ENCODE measurements around the gene XKRX. TPM values are rescaled to one million over a fixed set of nuclear protein-coding genes. Genes with fewer than 3 reads are reported as not detected.

XKRX gene
- total and polyA plus RNA-seq, 9 donors = 0.15 to 2.5 (median 0.22) TPM

DNA sequence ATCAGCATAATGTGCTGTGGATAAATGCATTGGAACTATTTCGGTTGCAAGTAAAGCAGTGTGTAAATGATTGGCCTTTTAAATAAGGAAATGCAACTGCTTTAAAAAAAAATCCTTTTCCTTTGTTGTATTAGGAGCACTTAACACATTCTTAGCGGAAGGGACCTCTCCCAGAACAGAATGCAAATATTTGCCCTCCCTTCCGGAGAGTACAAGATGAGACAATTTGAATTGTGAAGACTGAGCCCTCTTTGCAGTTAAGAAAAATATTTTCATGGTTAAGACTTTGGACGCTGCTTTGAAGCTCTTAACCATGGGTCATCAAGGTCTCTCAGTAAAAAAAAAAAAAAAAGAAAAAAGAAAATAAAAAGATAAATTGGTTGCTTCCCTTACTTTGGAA, 45.1 kb downstream of the XKRX start:
- no peak for DNase-seq
- no peak overlapping the region for H3K4me3 ChIP-seq
- H3K27ac ChIP-seq = no peak overlapping the region
- no peaks in the 10 kb centered on the region for H3K9me3 ChIP-seq
- WGBS, 3 donors = 44 to 48% (median 48%) methylated on average over 4 of the region's 4 CpGs
- no peaks in the 10 kb centered on the region for H3K27me3 ChIP-seq
- TF ChIP-seq, protein P1, sequence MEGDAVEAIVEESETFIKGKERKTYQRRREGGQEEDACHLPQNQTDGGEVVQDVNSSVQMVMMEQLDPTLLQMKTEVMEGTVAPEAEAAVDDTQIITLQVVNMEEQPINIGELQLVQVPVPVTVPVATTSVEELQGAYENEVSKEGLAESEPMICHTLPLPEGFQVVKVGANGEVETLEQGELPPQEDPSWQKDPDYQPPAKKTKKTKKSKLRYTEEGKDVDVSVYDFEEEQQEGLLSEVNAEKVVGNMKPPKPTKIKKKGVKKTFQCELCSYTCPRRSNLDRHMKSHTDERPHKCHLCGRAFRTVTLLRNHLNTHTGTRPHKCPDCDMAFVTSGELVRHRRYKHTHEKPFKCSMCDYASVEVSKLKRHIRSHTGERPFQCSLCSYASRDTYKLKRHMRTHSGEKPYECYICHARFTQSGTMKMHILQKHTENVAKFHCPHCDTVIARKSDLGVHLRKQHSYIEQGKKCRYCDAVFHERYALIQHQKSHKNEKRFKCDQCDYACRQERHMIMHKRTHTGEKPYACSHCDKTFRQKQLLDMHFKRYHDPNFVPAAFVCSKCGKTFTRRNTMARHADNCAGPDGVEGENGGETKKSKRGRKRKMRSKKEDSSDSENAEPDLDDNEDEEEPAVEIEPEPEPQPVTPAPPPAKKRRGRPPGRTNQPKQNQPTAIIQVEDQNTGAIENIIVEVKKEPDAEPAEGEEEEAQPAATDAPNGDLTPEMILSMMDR (IDR thresholded peaks at IDR 0.05) = no peak
- TF ChIP-seq POLR2A (IDR thresholded peaks at IDR 0.05) (no peak), EP300 (IDR thresholded peaks at IDR 0.05) (no peak)
- H3K36me3 ChIP-seq = no peaks in the 10 kb centered on the region
- intact Hi-C loops (cut with DNase I) = no loop called here
- H3K4me1 ChIP-seq (ENCODE audit: insufficient read depth) = no peaks in the 10 kb centered on the region

DNA sequence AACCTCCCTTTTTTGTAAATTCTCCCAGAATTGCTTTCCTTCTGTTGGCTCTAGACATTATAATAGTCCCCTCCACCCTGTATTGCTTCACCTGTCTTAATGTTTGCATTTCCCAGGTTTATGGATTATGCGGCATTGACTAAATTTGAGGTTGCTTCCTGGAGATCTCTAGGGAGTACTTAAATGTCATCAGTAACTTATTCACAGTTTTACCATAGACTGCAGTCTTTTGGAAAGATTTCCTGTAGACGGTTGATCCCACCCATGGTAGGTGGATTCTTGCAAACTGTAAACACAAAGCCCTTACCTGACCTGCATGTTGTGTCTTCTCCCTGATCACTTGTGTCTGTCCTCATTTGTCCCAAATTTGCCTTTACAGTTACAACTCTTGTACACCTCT, 48.3 kb downstream of the XKRX start:
- H3K9me3 ChIP-seq = no peaks in the 10 kb centered on the region
- no peak for DNase-seq
- TF ChIP-seq EP300 (IDR thresholded peaks at IDR 0.05) (no peak), POLR2A (IDR thresholded peaks at IDR 0.05) (no peak)
- TF ChIP-seq, protein P1 (IDR thresholded peaks at IDR 0.05) = no peak
- WGBS, 3 donors = 65 to 91% (median 70%) methylated on average over 2 of the region's 2 CpGs
- no peak overlapping the region for H3K4me3 ChIP-seq
- H3K36me3 ChIP-seq = no peaks in the 10 kb centered on the region
- no peaks in the 10 kb centered on the region for H3K27me3 ChIP-seq
- H3K4me1 ChIP-seq (ENCODE audit: insufficient read depth) = no peaks in the 10 kb centered on the region
- intact Hi-C loops (cut with DNase I) = no loop called here
- H3K27ac ChIP-seq = no peak overlapping the region

DNA sequence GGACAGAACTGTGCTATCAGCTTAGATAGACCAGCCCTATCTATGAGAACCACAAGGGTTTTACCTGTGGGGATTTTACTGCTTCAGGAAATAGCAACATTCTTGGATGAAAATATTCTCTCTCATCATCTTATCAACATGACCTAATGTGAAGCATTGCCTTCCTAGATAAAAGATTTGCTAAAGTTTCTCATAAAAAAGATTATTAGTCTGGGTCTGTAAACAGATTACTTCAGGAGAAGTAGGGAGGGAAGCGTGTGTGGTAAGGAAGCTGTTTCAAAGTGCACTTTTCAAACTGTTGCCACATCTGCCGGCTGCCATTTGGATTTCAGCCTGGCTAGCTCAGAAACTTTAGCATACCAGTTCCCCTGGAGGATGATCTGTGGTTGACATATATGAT, 54.4 kb downstream of the XKRX start, which contains the start of gene NOX1:
NOX1 (minus strand) TSS at position 35 of the 400 bp plus-strand sequence. CDS start 220 bp downstream, outside the sequence.
- Histone ChIP-seq H3K27ac (no peak within 1 kb of the TSS), H3K27me3 (no peaks in the 10 kb centered on the region), H3K4me1 (ENCODE audit: insufficient read depth) (no peaks in the 10 kb centered on the region), H3K9me3 (no peaks in the 10 kb centered on the region), H3K4me3 (no peak within 1 kb of the TSS), H3K36me3 (no peaks in the 10 kb centered on the region)
- intact Hi-C loops (cut with DNase I) = no loop called here
- TF ChIP-seq, protein P1 (IDR thresholded peaks at IDR 0.05) = no peak
- TF ChIP-seq EP300 (IDR thresholded peaks at IDR 0.05) (no peak), POLR2A (IDR thresholded peaks at IDR 0.05) (no peak)
- no peak for DNase-seq
- 42 to 56% (median 51%) methylated on average over 2 of the region's 2 CpGs for WGBS, 3 donors

DNA sequence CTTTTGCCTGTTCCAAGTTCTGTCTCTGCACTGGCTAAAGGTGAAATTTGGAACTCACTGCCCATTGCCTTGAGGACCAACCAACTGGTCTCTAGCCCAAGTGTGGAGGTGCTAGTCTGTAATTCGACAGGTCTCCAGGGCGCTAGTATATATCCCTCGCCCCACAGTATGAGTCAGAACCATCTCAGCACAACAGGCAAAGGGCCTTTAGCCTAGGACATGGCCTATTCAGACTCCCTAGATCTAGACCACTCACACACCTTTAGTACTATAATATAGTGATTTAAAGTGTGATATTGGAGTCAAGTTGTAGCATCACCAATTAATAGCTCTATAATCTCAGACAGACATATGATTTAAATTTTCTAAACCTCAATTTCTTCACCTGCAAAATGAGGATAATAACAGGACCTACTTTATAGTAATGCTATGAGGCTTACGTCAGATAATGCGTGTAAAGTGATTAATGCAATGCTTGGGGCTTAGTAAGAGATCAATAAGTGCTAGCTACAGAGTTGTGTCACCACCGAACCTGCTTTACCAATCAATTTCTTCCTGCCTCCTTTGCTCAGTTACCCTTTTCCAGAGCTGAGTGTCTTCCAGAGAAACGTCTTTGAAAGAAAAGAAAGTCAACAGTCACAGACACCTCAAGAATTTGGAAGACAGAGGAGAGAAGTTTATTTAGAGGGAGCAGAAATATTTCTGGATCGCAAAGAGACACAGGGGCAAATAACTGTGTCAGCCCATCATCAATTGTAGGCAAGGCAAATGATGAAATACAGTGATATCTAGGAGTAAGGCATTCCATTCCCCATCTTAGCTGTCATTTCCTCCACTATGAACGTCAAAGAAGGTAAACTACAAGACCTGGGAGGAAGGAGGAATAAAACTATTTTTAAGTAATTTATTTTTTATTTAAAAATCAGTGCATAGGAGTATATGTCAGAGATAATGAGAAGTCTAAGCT, 56.8 kb downstream of the XKRX start:
- DNase-seq = no peak
- Histone ChIP-seq H3K9me3 (no peaks in the 10 kb centered on the region), H3K4me3 (no peak overlapping the region), H3K27ac (no peak overlapping the region), H3K36me3 (no peaks in the 10 kb centered on the region), H3K4me1 (ENCODE audit: insufficient read depth) (no peaks in the 10 kb centered on the region), H3K27me3 (no peaks in the 10 kb centered on the region)
- WGBS, 3 donors = 51 to 56% (median 52%) methylated on average over 9 of the region's 9 CpGs
- TF ChIP-seq, protein P1 (IDR thresholded peaks at IDR 0.05) = no peak
- TF ChIP-seq POLR2A (IDR thresholded peaks at IDR 0.05) (no peak), EP300 (IDR thresholded peaks at IDR 0.05) (no peak)
- intact Hi-C loops (cut with DNase I) = no loop called here

Data from ovary (tissue), 9 donors.